T-helper 2 cell treated with Interferon-gamma antibody and Interleukin-4, amounts not matched to agents 100 ng/mL and 5 ng/mL, for 36 hours (primary cell): ENCODE measurements around the gene UIMC1. TPM values are rescaled to one million over a fixed set of nuclear protein-coding genes. Genes with fewer than 3 reads are reported as not detected.

Experiments used
- intact Hi-C: fragments of 100-400 bp; cut with micrococcal nuclease; formaldehyde crosslinking; loops from one replicate; pipeline ENCODE4 v1.15.1; 2023
- total RNA-seq: library from RNA; stranded (reverse); gene quantifications from 2 replicates; pipeline ENCODE4 v1.2.3, GENCODE V29; 2022

The UIMC1 gene
- total RNA-seq, 1 donor from 2014 or later: 49.7 TPM

DNA sequence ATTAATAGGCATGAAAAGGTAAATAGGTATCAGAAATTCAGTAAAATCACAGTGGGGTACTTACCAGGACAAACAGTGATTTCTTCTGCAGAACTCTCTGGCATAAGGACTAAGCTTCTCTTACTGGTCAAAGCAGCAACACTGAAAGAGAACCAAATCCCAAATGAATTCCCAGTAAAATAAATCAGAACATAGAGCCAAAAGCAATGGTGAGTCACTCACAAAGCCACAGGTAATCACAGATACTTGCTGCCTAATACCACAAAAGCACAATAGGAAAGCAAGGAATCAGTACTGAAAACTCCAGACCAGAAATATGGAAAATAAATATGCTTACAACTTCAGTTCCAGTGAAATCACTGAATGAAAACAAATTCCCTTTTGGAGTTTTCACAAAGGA, 50.7 kb downstream of the UIMC1 start:
- intact Hi-C loops: no loop called here

DNA sequence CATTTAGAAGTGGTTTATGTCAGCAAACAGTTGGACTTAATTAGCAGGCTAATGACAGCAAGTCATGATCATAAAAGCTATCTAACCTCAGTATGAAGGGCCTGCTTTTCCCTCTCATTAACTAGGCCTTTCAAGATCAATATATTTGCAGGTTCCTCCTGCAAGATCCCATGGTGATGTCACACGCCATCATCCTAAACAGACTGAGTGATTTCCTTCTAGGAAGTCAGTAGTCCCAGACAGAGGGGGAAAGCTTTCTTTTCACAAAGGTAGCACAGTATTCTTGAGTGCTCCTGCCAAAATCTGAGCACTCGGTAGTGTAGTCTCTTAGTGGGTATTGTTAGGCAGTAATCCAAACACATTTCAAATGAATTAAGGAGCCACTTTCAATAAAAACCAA, 52.5 kb downstream of the UIMC1 start:
- intact Hi-C loops: no loop called here

- intact Hi-C loops: no loop called here
Observed at GRCh38 chr5:176952531-176953193, 53.9 kb downstream of the UIMC1 start.

GRCh38 chr5:176948458-176948857, 58.1 kb downstream of the UIMC1 start:
- intact Hi-C loops: no loop called here

DNA sequence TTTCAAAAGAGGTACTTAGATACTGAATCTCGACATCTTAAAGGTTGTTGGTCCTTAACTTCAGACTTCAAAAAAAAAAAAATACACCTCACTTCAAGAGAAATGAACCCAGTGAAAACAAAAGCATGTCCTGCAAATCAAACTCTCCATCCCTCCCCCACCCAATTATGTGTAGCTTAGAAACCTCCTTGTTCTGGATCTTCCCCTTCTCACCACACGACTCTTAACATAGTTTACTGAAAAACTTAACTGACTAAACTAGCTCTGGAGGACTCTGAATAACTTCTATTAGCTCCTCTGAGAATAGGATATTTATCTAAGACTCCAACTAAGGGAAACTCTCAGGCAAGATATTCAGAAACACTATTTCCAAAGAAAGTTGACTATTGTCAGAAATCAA, 58.7 kb downstream of the UIMC1 start:
- intact Hi-C loops: no loop called here

GRCh38 chr5:176944268-176944667, 62.3 kb downstream of the UIMC1 start:
- intact Hi-C loops: no loop called here

- intact Hi-C loops: no loop called here
Observed at GRCh38 chr5:176943816-176944215, 62.8 kb downstream of the UIMC1 start.

DNA sequence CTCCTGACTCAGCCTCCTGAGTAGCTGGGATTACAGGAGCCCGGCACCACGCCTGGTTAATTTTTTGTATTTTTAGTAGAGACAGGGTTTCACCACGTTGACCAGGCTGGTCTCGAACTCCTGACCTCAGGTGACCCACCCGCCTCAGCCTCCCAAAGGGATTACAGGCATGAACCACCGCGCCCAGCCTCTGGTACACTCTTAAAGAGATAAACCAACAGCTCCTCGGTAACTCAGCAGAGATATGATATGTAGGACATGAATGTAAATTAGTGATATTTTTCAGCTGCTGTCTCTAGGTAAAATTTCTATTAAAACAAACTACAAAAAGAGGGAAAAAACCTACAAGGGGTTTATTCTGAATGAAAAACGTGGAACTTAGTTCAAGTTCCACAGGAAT, 64.6 kb downstream of the UIMC1 start:
- intact Hi-C loops: no loop called here

- intact Hi-C loops: no loop called here
Observed at GRCh38 chr5:176938472-176938871, 68.1 kb downstream of the UIMC1 start.

DNA sequence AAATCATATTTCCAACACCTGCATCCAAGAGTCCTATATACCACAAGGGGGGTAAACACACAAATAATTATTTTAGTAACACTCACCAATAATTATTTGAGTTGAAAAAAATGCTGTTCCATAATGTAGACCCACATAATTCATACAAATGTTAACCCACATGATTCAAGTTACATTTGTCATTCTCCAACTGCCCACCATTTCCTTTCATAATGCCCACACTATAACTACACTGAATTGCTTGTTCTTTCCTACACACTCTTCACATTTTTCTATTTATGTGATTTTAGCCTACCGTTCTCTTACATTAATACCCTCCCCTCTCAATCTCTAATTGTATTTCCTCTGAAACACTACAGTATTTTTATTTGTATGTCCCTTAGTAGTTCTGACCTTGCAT, 71.6 kb downstream of the UIMC1 start:
- intact Hi-C loops: no loop called here

DNA sequence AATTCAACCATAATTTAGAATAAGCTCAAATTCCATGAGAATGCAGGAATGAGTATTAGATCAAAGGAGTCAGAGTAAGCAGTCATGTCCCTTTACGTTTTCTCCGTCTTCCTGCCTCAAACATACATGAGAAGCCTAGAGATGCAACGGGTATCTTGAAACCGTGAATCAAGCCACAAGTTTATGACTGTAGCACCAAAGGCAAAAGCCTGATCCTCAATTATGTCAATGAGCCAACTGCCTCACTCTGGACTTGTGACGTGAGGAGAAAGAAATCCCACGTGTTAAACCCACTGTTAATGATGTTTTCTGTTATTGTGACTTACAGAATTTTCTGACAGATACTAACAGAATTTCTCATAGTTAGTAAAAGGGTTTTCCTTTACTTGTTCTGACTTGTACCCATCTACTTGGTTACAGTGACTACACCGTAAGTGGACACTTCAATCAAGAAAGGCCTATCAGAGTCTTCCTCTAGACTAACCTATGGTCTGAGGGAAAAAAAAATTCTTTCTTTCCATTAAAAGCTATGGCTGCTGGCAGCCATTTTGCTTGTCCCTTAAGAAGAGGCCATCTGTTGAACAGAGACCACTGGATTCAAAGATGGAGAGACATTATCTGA, 72.2 kb downstream of the UIMC1 start:
- intact Hi-C loops: no loop called here

DNA sequence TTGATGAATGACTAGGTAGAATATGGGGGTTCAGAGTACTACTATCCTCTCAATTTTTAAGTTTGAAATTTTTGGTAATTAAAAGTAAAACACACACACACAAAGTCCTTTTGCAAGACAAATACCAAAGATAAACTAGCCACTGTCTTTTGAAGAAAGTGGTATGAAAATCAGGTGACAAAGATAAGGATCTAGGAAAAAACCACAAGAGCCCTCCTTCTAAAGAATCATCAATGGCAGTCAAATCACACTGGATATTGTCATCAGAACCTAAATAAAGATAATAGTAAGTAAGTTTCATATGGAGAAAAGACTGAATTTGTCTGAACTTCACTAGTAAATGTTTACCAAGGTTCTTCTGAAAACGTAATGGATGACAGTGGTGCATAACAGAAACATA, 76.9 kb downstream of the UIMC1 start:
- intact Hi-C loops: no loop called here

- intact Hi-C loops: no loop called here
Observed at GRCh38 chr5:176927562-176927961, 79.0 kb downstream of the UIMC1 start.

DNA sequence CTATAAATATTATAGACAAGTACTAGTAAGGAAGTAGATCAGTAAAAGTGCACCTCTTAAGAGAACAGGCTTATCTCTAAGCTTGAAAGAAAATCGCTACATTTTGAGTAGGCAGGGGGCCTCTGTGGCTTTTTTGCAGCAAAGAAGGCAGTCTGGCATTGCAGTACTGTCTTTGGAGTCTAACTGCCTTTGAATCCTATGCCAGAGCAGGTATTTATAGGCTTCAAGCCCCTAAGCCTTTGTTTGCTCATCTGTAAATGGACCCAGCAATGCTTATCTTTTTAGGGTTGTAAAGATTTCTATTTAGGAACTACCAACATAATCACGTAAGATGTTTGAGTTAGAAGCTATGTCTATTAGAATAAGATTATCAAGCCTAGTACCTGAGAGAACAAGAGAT, 83.8 kb downstream of the UIMC1 start:
- intact Hi-C loops: no loop called here

- intact Hi-C loops: no loop called here
Observed at GRCh38 chr5:176921714-176922113, 84.9 kb downstream of the UIMC1 start.

DNA sequence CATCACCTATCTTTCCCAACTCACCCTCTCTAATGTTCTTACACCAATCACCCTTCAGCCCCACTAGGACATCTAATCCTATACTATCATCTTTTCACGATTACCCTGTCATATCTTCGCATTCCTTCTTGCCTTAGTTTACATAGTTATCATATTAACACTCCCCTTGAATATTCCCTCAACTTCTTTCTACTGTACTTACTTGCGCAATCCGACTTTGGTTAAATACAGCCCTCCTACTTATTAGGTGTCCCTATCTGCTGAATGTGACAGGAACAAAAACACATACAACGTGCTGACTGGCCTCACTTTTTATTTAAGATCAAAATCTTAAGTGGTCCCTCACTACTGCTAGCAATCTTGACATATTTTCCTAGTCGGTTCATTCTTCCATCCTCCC, 88.0 kb downstream of the UIMC1 start:
- intact Hi-C loops: no loop called here

DNA sequence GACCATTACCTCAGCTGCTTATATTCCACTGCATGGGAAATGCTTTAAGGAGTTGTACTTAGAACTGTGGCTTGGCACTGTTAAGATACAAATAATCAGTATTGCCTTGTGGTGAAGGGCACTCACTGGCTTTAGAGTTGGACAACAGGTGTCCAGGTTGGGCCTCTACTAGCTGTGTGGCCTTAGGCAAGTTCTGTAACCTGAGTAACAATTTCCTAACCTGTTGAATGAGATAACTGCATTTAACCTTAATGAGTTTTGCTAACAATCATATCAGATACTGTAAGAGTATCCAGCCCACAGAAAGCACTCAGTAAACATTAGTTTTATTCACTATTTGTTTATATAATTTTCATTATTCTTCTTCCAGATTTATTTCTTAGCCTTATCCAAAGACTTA, 90.2 kb downstream of the UIMC1 start:
- intact Hi-C loops: no loop called here

DNA sequence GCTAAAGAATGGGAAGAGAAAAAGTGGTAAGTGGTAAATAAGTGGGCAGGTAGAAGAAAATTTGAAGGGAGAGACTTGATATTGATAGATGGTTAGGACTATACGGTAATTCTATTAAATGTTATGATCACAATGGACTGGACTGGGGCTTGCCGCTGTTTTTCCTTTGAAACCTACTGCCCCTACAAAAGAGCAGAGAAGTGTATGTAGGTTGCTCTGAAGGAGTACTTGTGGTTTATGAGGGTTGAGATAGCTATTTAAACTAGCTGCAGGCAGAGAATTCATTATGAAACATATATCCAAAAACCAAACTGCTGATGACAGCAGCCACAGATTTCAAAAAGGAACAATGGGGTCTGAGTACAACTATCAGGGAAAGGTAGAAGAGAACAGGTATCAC, 90.7 kb downstream of the UIMC1 start:
- intact Hi-C loops: no loop called here

DNA sequence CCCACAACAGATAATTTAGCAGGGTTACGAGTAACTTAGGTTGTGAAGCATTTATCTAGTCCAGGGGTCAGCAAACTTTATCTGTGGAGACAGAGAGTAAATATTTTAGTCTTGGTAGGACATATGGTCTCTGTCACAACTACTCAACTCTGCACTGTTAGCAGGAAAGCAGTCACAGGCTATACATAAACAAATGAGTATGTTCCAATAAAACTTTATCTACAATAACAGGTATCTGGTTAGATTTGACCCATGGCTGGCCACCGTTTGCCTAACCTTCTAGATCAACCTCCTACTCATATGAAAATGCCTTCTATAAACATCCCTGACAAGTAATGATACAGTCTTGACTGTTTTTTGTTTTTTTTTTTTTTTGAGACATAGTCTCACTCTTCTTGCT, 94.5 kb downstream of the UIMC1 start:
- intact Hi-C loops: no loop called here

DNA sequence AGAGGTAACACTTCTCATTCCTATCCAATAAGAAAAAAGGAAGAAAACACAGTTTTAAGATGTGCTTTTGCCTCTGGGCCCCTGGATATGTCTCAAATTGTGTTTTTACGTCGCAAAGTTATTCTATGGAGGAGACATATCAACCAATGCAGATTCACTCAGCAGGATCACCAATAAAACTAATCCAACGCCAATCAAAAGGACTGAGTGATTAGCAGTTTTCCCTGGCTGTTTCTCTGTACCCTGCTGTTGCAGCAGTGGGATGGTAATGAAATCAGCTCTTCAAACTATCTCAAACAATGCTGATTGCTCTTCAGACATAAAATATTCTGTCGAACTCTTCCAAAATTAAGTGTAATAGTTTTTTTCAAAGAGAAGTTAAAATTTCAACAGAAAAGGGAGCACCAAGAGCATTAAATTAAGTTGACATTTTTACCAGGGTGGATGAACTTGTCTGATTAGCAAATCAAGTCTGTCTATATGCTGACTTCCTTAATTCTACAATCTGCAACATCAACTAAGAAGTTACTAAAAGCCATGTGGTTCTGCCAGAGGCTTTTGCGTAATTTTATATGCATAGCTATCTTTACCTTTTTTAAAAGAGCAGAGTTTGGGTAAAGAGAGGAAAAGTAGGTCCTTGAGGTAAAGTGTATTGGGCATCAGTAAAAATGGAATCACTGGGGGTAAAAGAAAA, 97.8 kb downstream of the UIMC1 start:
- intact Hi-C loops: no loop called here

- intact Hi-C loops: no loop called here
Observed at GRCh38 chr5:176906796-176907195, 99.8 kb downstream of the UIMC1 start.

DNA sequence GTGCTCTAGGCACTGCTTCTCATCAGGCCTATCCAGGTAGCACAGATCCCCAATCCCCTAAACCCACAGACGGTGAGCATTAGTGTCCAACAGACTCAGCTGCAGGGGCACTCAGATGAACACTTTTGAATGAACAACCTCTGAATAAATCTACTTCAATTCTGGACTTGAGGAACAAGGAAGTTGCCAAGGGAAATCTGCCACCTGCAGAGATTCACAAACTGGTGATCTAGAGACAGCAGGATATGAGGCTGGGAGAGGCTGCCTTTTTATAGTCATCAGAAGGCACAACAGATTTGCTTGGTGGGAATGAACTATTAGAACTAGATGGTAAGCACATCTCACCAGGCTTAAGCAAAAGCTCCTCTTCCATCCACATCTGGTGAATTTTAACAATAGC, 100.5 kb downstream of the UIMC1 start:
- intact Hi-C loops: no loop called here

GRCh38 chr5:176904276-176904675, 102.3 kb downstream of the UIMC1 start:
- intact Hi-C loops: no loop called here
